HG02610 (cell line): ENCODE data around the gene C19orf47.
A peak's percentile ranks its signal among the peaks of the same experiment; 100 is the strongest.

Experiments
- ATAC-seq: cut with Tn5 transposase; IDR thresholded peaks from one replicate; pipeline ENCODE4 v1.9.1; 2021; ENCODE audit warnings: mild to moderate bottlenecking, moderate library complexity; ENCODE audit not compliant: unreplicated experiment

Gene C19orf47

DNA sequence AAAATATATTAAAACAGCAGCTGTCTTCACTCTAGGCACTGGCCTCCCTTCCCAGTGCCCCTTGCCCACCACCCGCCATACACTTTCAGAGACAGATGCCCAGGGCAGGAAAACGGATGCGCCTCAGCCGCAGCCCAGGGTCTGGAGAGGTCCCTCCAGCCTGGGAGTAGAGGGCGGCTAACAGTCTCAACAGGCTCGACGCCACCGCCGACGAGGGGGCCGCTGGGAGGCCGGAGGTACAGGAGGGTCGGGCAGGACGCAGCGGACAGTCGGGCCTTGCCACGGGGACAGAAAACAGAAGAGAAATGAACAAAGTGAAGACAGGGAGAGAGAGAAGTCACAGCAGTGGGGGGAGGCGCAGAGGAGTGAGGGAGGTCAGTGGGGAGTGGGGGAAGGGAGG, 27.1 kb downstream of the C19orf47 start:
- no peak for ATAC-seq

DNA sequence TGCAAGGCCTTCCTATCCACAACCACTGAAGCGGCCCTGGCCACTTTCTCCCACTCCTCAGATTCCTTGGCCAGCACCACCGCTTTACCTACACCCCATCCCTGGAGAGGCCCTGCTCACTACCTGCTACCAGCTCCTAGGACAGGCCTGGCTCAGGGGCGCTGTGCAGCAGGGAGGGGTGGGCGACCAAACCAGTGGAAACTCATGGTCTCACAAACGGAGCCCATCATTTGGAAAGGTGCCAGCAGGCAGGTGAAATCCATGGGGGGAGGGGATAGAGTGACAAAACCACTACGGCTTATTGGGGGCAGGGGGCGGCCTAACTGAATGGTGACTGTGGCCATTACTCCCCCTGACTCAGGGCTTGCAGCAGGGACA, 27.6 kb downstream of the C19orf47 start:
- ATAC-seq, result no peak

DNA sequence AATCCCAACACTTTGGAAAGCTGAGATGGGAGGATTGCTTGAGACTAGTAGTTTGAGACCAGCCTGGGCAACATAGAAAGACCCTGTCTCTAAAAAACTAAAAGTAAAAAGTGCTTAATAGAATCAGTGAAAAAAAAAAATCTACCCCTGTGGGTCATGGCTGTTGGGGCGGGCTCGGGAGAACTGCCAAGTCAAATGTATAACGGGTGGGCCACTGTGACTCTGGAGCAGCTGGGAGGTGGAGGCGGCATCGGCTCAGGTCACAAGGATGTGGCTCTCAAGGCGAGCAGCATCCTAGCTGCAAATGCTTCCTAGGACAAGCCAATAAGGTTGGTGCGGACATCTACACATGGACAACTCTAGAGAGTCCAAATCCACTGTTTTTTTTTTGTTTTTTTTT, 30.9 kb downstream of the C19orf47 start:
- ATAC-seq, result no peak

DNA sequence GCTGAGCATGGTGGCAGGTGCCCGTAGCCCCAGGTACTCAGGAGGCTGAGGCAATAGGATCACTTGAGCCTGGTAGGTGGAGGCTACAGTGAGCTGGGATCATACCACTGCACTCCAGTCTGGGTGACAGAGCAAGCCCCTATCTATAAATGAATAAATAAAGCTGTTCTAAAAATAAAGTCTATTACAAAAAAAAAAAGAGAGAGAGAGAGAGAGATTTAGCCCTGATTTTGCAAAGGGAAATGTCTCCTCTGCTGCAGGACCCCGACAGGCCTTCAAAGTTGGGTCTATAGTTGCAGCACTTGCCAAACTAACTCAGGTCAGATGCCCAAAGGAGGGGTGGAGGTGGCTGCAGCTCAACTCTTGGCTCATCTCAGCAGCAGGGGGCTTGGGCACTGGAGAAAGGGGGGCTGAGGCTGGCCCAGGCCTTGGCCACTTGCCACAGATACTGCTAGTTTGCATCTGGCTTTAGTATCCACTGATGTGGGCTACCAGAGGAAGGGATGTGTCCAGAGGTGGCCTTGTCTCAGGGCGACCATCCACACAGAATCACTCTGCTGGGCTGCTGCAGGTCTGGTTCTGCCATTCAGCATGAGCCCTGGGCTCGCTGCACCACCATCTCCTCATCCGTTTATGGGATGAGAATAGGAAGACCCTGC, 32.3 kb downstream of the C19orf47 start:
- ATAC-seq, result no peak

DNA sequence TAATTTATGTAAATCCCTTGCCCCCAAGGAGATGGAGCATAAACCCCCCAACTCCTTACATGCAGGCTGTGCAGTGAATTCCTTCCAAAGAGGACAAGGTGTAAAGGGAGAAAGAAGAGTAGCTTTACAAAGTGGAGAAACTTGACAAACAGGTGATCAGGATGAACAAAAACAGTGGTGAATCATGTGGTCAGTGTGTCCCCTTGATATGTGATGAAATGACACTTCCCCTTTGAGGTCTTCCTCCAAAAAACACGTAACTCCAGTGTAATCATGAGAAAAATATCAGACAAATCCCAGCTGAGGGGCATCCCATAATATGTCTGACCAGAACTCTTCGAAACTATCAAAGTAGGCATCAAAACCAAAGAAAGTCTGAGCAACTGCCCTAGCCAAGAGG, 33.5 kb downstream of the C19orf47 start:
- no peak for ATAC-seq

DNA sequence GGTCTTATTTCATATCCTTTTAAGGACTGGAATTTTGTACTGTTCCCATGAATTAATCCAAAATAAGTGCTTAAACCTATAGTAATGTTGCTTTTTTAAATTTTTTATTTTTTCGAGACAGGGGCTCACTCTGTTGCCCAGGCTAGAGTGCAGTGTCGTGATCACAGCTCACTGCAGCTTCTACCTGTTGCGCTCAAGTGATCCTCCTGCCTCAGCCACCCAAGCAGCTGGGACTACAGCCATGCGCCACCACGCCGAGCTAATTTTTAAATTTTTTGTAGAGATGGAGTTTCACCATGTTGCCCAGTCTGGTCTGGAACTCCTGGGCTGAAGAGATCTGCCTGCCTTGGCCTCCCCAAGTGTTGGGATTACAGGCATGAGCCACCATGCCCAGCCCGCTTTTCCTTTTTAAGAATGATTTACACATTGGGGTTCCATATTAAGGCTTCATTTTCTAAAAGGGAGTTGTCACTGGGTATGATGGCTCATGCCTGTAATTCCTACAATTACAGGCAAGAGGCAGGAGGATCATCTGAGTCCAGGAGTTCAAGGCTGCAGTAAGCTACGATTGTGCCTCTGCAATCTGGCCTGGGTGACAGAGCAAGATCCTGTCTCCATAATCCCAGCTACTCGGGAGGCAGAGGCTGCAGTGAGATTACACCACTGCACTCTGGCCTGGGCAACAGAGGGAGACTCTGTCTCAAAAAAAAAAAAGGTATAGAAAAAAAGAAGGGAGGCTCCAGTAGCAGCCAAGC, 34.8 kb downstream of the C19orf47 start:
- ATAC-seq, result no peak

DNA sequence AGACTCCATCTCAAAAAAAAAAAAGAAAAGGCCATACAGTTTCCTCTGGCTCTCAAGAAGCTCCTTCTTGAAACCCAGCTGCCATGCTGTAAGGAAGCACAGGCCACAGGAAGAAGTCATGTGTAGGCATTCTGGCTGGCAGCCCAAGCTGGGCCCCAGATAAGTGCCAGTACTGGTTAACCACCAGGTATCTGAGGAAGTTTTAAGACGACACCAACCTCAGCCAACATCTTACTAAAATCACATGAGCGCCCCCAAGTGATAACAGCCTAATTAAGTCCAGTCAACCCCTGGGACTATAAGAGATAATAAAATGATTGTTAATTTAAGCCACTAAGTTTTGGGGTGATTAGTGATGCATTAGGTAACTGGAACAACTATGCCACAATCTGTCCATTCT, 35.7 kb downstream of the C19orf47 start:
- ATAC-seq, result no peak

DNA sequence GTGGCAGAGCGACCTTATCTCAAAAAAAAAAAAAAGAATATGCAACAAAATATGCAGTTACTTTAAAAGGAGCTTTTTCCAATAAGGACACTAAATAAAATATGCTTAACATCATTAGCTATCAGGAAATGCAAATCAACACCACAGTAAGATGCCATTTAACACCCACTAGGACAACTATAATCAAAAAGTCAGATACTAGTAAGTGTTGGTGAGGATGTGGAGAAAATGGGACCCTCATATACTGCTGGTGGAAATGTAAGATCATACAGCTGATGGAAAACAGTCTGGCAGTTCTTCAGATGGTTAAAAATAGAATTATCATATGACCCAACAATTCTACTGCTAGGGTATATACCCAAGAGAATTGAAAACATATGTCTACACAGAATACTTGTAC, 38.5 kb downstream of the C19orf47 start:
- no peak for ATAC-seq

DNA sequence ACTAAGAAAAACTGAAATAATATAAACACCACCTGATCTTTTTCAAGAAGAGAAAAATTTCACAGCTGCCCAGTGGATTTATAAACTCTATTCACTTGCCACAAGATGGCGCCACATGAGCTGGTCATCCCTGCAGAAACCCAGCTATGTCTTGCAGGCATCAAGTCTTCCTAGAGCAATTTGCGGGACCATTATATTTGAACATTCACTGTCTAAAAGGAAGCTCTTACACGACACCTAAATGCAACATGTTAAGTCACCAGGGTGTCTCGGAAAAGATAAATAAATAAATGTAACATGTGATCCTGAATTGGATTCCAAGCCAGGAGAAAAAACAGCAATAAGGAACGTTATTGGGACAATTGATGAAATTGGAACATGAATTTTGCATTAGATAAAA, 42.8 kb downstream of the C19orf47 start:
- no peak for ATAC-seq

DNA sequence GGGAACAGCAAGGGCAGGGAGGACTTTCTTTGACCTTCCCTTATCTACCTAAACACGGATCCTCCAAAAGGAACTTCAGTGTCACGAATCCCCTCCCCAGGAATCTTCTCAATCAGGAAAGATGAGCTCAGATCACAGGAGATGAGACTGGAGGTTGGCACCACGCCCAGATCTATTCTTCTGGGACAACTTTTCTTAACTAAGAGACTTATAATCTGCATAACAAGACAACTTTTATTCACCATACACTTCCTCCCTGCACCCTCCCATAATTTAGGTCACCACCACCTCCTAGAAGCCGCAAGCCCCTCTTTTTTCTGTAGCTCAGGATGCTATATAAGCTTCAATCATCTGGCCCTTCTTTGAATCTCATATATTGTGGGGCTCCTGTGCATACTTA, 43.9 kb downstream of the C19orf47 start:
- ATAC-seq, result no peak

DNA sequence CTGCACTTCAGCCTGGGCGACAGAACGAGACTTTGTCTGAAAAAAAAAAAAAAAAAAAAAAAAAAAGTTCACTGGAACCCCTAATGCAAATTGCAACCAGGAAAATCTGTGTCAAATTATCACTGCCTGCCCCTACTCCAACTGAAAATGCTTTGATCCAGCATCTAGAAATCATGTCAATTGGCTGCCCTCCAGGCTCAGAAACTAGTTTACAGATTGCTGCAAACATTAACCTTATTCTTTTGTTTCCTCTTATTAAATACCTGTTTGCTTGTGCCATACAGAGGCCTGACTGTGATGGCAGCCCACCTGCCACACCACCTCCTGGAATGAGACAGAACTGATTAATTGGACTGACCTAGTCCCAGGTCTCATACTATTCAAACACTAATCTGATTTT, 44.4 kb downstream of the C19orf47 start:
- no peak for ATAC-seq

DNA sequence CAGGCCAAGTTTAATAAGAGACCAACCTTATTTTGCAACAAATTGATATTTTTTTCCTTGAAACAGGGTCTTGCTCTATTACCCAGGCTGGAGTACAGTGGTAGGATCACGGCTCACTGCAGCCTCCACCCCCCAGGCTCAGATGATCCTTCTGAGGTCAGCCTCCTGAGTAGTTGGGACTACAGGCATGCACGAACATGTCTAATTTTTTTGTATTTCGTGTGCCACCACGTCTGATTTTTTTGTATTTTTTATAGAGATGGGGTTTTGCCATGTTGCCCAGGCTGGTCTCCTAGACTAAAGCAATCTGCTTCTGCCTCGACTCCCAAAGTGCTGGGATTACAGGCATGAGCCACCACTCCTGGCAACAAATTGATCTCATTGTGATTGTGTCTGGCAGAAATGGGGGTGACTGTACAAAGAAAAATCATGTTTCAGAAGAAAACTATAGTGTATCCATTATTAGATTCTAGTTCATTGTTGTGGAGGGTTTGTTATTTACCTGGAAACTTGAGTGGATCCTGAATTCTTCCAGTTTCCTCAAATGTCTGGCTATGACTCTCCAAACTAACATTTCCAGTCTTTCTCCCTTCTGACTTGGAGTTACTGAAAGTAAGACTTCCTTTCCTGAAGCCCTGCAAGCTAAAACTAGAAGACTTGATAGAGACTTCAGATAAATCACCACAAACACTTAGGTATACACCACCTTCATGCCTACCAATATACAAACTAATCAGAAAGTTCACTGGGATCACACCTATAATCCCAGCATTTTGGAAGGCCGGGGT, 45.8 kb downstream of the C19orf47 start:
- ATAC-seq, result no peak

DNA sequence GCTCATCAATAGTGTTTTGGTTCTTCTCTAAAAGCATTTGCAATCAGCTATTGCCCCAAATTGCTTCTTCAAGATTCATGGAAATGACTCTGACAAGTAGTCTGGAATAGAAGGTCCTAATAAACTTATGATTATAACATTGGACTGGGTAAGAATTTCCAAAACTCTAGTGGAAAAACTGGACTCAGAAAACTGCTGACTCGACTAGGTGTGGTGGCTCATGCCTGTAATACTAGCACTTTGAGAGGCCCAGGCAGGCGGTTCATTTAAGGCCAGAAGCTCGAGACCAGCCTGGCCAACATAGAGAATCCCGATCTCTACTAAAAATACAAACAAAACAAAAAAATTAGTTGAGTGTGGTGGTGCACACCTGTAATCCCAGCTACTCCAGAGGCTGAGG, 47.5 kb downstream of the C19orf47 start:
- no peak for ATAC-seq

DNA sequence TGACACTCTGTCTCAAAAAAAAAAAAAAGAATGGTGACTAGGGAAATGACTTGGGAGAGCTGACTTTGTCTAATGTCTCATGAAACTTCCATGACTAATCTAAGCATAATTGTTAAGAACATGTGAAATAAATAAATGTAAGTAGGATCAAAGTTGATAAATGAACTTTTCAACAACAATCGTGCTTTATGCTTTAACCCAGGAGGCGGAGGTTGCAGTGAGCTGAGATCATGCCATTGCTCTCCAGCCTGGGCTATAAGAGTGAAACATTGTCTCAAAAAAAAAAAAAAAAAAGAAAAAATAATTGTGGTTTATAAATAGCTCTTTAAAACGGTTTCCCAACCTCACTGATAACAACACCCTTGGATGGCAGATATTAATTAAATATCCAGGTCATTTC, 50.2 kb downstream of the C19orf47 start:
- no peak for ATAC-seq

DNA sequence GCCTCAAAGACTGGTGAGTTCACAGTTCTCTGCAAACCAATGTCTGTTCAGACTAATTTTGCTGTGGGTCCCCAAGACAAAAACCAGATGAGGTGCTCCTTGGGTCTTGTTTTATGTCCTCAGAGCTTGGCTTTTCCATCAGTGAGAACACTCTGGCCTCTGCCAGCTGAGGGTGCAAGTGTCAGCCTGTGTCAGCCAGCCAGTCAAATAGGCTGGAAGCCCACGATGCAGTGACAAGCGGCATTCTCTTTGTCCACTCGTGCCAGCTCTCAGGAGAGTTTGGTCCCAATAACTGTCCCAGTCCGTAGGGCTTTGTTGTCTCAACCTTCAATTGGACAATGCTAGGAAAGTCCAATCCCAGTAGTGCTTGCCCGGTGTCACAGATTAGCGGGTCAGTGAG, 53.6 kb downstream of the C19orf47 start:
- no peak for ATAC-seq

DNA sequence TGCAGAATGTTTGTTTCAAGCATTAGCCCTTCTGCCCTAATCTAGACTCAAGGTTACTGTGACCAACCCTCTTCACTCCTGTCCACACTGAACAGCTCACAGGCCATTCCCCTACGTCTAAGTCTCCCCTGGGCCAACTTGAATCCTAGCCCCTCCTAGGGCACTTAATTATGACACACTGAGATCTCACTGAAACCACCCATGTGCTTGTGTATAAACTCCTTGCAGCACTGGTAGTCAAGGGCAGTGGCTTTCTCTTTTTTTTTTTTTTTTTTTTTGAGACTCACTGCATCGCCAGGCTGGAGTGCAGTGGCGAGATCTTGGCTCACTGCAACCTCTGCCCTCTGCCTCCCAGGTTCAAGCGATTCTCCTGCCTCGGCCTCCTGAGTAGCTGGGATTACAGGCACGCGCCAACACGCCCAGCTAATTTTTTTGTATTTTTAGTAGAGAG, 61.2 kb downstream of the C19orf47 start:
- no peak for ATAC-seq

DNA sequence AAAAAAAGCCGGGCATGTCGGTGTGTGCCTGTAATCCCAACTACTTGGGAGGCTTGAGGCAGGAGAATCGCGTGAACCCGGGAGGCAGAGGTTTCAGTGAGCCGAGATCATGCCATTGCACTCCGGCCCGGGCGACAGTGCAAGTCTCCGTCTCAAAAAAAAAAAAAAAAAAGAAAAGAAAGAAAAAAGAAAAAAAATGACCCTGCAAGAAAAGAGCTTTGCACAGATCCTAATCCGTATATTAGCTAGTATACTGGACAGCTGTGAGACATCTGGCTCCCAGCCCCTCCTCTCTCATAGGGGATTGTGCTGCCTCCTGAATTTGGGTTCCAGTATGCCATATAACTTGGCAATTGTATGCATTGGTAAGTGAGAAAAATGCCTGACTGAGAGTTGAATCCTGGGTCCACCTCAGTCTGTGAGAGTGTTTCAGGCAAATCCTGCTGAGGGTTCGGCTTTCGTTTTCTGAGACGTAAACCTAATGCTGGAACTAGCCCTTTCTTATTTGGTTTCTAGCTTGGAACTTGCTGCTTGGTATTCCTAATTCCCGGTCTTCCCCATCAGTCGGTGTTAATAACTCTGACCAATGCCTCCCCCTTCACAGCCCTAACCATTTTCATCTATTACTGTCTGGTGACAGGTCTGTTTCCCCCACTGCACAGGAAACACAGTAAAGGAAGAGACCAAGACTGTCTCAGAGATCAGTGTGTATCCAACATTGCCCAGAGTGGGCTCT, 61.8 kb downstream of the C19orf47 start:
- no peak for ATAC-seq

DNA sequence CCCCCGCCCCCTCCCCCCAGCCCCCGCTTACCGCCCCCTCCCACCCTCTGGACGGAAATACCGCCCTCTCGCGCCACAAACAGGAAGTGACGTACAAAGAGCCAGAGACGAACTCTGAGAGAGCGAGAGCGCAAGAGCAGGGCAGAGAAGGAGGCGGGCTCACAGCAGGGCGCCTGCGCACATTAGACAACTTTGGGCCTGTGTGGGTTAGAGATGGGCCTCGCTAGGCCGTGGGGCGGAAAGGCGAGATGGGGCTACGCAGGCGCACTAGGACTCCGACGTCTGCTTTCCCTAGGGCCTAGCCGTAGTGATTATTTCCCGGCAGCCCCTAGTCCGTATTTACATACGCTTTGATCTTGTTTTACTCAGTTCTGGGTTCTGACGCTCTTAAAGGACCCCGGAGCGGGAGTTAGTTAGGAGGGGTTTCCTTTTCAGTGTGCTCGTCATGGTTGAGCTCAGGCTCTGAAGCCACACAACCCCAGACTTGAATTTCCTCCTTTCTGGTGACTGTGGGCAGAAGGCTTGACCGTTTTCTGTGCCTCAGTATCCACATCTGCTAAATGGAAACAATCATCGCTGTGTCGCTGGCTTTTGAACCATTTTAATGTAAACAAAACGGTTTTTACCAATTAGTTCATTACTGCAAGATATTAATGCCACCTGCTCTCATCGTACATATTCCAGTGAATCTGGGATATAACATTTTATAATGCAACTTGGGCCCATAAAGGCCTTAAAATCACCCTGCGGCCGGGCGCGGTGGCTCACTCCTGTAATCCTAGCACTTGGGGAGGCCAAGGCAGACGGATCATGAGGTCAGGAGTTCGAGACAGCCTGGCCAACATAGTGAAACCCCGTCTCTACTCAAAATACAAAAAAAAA, 62.6 kb downstream of the C19orf47 start:
- ATAC-seq, result peak; percentile 80

DNA sequence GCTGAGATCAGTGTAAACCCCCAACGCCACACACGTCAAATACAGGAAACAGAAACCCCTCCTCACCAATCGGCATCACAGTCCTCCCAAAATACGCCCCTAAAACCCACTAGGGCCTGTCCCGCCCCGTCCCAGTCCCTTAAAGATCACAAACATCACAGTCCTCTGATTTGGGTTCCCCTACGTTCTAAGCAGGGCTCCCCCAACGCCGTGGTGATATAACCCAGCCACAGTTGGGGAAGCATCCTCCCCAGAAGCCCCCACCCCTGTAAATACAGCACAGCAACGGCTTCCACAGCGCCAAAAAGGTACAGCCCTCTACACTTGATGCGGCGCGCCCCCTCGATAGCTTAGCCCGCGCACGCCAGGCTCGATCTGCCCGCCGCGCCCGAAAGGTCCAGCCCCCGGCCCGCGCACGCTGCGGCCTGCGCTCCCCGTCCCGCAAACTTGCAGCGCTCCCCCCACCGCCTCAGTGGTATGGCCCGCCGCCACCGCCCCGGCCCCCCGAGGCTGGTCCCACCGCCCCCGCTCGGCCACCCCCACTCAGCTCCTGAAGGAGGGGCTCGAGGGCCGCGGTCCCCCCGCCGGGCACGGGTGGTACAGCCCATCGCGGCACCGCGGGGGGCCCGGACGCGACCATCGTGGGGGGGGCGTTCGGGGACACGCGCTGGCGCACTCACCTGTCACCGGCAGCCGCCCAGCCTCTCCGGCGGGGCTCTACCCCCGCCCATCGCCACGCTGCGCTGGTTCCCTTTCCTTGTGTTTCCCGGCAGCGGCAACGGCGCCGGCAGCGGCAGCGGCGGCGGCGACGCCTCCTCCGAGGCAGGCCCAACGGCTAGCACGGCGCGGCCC, 63.5 kb downstream of the C19orf47 start, which contains the start of gene AKT2:
Gene AKT2 (minus strand): TSS at position 845 of the 852 bp plus-strand sequence. CDS start 20,078 bp downstream, outside the sequence.
- ATAC-seq, result peak; percentile 1
